HG03025 (cell line): Measurements from ENCODE around the gene CTIF.
A peak's percentile ranks its signal among the peaks of the same experiment; 100 is the strongest.

Experiments
- ATAC-seq: cut with Tn5 transposase; IDR thresholded peaks from one replicate; pipeline ENCODE4 v1.9.1; 2021; ENCODE audit warnings: mild to moderate bottlenecking, moderate library complexity; ENCODE audit not compliant: unreplicated experiment, low FRiP score

CTIF gene

DNA sequence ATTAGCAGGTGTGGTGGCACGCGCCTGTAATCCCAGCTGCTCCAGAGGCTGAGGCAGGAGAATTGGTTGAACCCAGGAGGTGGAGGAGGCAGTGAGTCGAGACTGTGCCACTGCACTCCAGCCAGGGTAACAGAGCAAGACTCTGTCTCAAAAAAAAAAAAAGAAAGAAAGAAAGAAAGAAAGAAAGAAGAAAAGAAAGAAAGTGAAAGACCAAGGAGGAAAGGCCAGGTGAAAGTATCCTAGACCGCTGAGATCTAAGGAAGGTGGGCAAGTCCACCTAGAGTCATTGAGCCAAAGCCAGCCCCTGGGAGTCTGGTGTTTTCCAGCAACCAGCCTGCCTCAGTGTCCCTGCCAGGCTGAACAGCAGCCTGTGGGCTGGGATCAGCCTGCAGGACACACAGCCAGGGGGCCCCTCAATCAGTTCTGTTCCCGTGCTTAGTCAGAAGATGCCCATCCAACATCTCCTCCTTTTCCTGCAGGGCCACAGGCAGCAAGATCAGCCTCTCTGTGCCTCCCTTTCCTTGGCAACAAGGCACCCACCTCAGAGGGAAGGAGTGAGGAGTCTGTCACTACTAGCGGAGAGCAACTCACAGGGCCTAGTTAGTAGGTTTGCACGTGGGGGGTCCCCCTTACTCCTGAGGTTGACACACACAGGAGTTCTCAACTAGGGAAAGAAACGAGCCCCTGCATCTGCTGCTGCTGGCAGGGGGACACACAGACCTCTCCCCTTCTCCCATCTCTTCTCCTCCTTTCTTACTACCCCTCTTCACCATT, 347.9 kb downstream of the CTIF start:
- ATAC-seq = no peak

DNA sequence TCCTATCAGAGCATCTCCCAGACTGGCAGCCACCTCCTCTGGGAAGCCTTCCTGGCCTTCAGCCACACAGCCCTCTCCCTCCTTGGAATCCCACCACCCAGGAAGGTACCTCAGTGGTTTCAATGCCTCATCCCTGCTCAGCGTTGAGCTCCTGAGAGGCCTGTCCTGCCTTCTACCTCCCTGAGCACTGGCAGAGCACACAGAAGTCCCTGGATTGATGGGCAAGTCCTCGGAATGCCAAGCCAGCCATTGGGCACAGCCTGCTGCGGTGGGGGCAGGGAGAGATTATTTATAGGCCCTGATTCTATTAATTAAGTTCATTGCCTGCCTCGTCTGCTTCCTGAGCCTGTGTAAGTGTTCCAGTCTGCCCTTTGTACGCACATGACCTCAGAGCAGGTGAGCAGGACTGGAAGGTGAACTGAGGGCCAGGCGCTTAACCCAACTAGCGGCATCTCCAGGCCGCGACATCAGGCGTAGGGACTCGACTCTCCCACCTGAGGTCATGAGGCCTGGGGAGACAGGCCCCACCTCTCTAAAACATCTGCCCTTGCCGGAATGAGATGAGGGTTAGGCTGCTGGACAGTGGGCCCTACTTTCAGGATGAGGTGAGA, 348.6 kb downstream of the CTIF start:
- ATAC-seq = no peak

DNA sequence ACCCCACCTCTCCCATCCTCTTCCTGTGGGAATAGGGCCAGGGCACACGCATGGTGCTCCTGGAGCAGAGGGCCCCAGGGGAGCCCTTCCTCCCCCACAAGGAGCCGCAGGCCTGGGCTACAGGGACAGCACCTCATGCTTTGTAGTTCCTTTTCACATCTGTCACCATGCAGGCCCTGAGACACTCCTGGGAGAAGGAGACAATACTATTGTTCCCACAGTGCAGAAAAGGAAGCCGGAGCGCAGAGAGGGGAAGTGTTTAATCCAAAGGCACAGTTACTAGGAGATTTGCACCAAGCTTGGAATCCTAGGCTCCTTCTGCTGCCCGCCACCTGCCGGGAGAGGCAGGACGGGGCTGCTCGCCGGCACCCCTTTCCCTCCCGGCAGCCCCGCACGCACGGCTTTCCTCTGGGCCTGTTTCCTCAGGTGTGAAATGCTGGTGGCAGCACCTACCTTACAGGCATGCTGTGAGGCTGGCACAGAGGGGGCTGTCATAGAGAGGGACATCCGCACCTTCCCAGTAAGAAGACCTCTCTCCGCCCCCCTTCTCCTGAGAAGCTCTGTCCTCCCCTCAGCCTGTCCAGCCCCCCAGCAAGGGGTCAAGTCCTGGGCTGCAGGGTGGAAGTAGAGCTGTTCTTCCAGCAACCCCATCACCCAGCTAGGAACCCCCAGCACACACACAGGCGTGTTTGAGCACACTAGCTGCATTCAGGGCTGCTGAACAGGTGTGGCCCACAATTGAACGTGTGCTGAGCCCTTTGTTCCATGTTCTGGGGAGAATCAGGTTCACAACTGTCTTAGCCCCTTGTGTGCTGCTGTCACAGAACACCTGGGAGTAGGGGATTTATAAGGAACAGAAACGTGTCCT, 349.3 kb downstream of the CTIF start:
- ATAC-seq = no peak

DNA sequence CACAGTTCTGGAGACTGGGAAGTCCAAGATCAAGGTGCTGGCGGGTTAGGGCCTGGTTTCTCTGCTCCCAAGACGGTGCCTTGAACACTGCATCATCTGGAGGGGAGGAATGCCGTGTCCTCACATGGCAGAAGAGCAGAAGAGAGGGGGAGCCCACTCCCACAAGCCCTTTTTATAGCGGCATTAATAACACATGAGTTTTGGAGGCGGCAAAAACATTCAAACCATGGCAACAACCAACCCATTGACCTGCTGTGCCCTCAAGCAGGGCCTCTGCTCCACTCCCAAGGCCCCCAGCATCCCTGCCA, 349.9 kb downstream of the CTIF start:
- ATAC-seq = no peak

DNA sequence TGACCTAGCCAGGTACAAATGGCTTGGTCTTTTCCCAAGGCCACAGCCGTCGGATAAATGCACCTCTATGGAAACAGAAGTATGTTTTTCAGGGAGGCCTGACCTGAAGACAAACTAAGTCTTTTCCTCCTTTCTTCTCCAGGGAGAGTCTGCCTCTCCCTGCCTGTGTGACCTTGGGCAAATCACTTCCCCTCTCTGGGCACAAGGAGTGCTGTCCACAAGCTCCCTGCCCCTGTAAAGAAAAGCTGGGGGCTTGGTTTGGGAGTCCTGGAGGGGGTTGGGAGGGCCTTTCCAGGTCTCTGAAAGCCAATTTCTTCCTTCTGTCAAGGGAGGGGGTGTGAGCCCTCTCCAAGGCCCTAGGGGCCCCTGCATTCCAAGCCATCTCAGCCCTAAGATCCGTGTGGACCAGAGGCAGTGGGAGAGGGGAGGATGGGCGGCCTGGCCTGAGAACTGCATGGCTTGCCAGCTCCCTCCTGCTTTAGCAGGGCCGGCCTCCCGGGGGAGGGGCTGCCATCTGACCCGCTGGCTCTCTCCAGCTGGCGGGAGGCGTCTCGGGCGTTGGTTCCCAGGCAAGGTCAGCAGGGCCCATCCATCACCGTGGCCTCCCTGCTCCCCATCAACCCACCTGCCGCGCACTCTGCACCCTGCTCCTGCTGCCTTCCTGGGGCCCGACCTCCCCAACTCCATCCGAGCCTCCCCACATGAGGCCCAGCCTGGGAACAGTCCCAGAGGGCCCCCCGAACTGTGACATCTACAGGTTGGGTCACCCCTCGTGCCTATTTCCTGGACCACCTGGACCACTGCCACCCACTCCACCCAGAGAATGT, 350.5 kb downstream of the CTIF start:
- ATAC-seq = no peak

DNA sequence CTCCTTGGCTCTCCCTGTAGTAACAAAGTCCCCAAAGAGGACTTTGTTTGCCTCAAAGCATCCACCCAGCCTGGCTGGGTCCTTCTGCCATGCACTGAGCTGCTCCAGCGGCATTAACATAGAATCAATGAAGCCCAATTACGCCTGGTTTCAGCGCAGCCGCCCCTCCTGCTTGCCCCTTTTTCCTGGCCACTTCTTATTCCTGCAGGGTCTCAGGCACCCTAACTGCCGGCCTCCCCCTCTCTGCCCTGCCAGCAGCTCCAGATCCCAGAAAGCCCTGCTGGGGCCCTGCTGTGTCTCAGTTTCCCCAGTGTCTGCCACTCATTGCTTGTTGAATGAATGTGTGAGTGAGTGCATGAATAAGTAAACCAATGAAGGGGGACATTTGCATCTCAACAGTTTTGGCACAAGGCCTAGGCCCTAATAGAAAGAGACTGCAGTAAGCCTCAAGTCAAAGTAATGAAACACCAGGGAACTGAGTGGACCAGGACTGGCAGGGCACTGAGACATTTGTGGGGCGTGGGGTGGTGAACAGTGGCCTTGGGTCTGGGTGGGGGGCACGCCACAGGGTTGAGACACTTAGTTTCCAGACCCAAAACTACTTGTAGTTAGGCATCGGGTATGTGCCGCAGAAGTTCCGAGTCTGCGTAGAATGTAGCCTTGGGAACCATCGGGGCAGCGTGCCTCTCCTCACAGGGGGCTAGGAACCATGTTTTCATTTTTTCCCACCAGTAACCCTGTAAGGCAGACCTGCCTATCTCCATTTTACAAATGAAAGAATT, 351.3 kb downstream of the CTIF start:
- ATAC-seq = no peak

DNA sequence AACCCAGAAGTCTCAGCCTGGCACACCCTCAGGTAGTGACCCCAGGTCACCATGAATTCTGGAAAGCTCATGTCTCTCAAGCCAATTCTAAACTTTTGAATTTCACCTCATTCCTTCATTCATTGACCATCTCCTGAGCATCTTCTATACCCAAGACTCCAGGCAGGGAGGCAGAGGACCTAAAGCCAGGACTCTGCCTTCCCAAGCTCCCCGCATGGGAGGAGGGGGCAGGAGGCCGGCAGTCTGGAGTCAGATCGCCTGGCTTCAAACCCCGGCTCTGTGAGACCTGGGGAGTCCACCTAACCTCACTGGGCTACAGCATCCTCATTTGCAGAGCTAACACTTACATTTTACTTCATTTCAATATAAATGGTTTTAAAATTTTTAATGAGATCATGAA, 352.9 kb downstream of the CTIF start:
- ATAC-seq = no peak

DNA sequence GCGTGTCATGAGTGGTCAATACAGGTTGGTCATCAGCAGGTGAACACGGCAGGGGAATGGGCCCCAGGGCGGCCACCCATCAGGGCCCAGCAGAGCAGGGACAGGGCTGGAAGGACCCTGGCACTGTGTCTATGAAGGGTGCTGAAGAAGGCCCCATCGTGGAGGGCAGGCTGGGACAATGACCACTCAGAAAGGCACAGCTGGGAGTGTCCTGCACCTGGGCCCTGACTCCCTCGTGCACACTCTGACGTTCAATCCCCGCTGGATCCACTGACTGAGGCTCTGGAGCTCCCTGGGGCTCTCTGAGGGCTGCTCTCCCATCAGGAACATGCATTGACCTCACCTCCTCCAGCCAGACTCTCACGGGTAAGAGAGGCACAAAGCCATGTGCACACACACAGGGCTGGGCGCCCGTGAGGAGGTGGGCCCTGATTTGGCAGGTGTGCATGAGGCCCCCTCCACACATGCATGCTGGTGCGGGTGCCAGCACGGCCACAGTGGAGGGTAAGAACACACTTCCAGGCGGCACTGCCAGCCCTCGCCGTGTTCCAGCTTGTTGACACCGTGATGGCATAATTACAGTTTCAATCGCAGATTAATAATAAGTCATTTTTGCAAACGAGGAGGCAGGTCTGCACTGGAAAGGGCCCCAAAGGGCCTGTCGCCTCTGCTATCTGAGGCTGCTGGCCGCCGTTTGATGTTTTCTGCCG, 353.5 kb downstream of the CTIF start:
- ATAC-seq = no peak

DNA sequence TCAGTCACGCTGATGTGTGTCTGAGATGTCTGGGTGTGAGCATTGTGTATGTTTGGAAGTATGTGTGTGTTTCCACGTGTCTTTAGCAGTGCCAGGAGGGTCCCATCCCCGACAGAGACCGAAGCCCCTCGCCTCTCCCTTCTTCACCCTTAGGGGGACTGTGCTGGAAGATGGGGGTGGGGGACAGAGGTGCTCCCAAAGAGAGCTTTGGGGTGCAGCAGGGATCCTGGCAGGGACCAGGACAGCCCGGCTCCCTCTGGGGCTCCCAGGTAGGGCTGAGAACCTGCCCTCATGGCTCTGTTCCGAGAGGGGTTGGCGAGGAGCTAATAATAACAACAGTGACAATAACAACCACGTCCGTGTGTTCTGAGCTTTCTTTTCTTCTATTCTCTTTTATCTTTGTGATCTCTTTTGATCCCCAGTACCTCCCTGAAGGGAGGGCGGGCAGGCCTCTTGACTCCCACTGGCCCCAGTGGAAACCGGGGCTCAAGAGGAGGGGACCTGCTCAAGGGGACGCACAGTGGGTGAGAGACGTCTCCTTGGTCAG, 354.3 kb downstream of the CTIF start:
- no peak for ATAC-seq

DNA sequence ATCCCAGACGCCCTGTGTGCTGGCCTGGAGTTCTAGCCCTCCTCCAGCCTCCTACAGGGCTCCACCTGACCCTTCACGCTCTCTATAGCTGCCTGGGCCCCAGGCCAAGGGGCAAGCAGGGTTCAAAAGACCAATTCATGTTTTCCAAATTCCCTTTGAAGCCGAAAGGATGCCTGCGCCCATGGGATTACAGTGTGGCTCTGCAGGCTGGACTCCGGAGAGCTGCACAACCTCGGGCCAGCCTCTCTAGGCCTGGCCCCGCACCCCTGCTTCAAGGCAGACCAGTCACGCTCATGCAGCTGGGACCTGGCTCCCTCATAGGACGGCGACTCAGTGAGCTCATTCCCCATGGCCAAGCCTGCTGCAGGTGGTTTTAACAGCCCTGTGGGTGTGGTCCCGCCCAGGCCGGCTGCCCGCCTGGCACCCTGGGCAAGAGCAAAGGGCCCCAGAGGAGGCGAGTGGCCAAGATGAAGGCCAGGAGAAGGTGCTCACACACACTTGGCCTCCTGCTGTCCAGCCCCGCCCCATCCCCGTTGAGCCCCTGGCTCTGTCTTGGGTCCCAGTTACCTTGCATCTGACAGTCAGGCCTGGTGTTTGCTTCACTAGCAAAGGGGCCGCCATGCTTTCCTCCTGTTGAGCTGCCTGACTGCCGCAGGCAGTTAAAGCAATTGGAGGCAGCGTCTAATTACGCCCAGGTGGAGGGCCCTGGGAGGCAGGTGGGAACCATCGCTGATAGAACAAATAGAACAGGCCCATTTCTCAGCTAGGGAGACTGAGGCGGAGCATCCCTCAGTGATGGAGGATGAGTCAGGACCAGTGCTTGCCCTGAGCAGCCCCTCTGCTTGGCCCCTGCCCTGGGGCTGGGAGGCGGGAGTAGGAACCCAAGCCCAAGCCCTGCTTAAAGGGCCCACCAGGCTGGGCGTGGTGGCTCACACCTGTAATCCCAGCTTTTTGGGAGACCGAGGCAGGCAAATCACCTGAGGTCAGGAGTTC, 355.1 kb downstream of the CTIF start:
- no peak for ATAC-seq

DNA sequence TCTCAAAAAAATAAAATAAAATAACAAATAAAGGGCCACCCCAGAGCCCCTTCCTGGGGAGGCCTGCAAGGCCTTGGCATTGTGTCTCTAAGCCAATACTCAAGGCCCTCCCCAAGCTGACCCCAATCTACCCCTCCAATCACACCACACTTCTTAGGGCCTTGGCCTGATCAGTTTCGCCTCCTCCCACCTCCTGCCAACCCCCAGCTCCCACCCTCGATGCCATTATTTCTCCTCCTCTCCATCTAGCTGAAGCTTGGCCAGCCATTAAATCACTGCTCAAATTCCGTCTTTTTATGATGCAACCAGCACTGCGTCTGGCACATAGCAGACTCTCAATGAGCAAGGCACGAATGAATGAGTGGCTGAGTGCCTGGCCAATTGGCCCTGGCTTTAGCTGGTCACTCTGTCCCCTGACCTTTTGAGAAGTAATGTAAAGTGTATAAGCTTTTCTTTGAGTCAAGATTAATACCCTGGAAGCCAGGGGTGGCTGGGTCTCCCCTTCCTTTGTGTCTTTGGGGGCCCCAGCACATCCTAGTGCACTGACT, 356.0 kb downstream of the CTIF start:
- ATAC-seq = no peak

DNA sequence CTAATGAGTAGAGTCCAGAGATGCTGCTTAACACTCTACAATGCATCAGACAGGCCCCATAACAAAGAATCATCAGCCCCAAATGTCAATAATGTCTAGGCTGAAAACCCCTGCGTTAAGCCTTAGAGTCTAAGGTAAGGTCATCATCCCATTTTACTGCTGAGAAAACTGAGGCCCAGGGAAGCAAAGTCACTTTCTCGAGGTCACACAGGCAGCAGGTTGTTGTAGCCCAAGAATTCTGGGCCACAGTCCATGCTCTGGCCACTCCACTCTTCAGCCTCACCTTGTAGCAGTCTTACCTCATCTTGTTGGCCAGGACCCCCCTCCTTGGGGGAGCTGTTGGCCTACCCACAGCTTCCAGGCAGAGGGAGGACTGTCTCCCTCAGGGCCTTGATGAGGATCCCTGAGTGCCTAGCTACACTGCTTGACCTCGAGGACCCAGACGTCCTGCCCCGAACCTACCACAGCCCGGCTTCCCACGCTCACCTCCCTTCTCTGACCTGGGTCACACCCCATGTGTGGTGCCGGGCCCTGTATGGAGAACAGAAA, 357.6 kb downstream of the CTIF start:
- no peak for ATAC-seq

DNA sequence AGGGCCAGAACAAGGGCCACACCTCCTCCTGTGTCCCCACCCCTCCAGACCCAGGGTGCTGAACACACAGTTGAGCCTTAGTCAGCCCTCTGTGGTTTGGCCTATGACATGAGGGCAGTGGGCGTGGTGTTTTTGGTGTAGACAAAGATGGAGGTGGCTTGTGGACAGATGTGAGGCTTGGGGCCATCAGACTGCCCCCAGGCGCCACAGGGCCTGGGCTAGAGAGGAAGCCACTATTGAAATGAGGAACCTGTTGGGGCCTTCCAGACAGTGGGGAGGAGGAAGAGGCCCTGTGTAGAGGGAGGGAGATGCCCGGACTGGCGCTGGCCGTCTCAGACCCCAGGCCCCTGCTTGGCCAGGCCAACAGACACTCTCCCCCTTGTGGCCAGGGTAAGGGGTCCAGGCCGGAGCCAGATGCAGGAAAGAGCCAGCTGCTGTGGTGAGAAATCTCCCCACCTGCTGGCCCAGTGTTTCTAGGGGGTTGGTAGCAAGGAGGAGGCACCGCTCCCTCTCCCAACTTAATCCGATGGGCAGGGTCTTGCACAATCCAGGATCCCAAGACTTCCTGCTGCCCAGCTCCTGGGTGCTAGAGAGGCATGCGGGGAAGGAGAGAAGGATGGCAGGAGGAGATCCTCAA, 358.2 kb downstream of the CTIF start:
- ATAC-seq = peak; percentile 49

DNA sequence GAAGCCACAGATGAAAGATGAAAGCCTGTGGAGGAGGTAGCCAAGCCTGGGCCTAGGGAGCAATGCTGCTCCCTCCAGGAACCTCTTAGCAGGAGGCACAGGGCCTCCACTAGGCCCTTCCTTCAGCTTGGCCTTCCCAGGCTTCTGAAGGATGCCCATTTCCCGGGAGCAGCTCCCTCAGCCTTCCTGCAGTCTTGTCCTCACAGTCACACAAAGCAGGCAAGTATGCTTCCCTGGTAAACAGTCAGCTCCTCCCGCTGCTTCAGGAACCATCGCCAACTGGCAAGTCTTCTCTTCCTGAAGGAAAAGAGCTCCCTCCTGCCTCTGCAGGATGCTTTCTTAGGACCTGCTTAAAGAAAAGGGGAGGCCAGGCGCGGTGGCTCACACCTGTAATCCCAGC, 358.7 kb downstream of the CTIF start:
- ATAC-seq = no peak

DNA sequence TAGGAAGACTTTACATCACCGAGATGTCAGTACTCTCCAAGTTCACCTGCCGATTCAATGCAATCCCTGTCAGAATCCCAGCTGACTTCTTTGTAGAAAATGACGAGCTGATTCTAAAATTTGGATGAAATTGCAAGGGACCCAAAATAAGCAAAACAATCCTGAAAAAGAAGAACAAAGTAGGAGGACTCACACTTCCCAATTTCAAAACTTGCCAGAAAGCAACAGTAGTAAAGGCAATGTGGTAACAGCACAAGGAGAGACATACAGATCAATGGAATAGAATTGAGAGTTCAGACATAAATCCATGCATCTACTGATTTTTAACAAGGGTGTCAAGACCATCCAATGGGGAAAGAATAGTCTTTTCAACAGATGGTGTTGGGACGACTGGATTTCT, 359.7 kb downstream of the CTIF start:
- no peak for ATAC-seq

DNA sequence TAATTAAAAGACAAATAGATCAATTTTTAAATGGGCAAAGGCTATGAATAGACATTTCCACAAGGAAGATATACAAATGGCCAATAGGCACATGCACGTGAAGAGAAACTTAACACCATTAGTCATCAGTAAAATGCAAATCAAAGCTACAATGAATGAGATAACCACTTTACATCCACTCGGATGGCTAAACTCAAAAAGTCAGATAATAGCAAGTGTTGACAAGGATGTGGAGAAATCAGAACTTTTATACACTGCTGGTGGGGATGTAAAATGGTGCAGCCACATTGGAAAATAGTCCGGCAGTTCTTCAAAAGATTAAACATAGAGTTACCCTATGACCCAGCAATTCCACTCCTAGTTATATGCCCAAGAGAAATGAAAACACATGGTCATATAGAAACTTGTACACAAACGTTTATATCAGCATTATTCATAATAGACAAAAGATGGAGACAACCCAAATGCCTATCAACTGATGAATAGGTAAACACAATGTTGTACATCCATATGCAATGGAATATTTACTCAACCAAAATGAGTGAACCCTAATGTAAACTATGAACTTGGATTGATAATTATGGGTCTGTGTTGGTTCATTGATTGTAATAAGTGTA, 360.8 kb downstream of the CTIF start:
- no peak for ATAC-seq
